NT2/D1 (cell line): ENCODE measurements around the gene RAB5B.

Source experiments
- YY1 ChIP-seq: IDR thresholded peaks from 2 replicates; pipeline ENCODE4 v1.6.1; 2011; ENCODE audit not compliant: insufficient read length, insufficient read depth
- ZNF274 ChIP-seq: IDR thresholded peaks from 2 replicates; pipeline ENCODE4 v1.6.1; 2011; ENCODE audit warnings: mild to moderate bottlenecking, low read depth, low read length

- TF ChIP-seq YY1 (no peak), ZNF274 (no peak)
These were observed 1.4 kb upstream of the RAB5B start for GRCh38 chr12:55972456-55972855.
